NCI-H526 (cell line): ENCODE results near the gene UBE3B.

ENCODE experiments used
- DNase-seq, 2 experiments: peaks; one replicate each; lab custom pipeline; 2025; lab: John Stamatoyannopoulos, UW

UBE3B gene

GRCh38 chr12:109448707-109449390 is 28.6 kb upstream of the UBE3B start:
- DNase-seq, result no peak

DNA sequence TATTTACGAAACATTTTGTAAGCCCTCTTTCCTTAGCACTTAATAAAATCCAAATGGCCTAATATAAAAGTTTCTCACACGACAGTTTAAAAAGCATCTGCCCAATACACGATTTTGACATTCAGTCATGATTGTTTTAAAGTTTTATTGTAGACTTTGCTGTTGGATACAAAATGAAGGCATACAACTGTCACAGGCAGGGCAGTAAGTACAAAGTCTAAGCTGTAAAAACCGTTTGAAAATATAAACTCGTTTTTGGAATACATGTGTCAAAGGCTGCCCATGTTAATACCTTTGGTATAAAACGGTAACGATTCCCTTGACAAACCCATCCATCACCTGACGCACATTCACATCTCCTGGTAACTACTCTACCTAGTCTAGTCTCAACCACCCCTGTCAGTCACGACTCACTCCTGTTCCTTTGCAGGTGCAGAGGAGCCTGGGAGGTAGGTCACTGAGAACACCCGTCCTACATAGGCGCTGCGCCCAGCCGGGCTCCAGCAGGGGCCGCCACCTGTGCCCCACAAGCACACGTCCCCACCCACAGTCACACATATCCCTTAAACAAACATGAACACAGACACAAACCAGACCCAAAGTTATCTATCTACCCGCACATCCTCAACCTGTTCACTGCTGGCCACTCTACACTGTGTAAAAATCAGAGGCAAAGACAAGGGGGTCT is 27.4 kb upstream of the UBE3B start:
- DNase-seq, result no peak

DNA sequence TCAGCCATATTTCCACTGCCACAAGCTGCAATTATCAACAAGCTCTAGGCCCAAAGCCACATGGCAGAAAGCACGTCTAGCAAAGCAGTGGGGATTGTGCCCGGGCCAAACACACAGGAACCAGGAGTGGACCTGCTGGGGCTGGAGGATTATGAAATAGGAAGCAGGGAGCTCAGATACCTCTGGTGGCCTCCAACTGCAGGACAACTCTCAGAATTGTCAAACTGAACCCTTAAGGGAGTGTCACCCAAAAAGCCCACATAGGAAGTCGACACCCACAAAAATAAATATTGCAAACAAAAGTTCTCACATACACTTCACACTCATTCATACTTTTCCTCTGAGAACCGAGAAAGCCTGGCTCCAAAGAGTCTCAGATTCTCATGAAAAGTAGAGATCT is 26.5 kb upstream of the UBE3B start:
- no peak for DNase-seq

DNA sequence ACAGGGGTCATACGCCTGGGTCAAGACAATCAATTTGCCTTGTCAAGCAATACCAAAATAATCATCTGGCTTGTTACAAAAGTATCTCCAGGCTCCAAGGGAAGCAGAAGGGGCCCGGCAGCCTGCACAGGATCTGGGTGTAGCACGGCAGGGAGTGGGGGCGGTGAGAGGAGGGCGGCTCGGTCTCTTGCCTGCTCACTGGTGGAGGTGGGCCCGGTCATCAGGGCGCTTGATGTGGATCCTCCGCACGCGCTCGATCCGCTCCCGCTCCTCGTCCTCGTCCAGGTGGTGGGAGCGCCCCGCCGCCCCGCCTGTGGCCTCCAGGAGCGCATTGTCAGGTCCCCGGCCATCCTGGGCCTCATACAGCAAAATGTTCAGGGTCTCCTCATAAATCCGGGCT is 26.0 kb upstream of the UBE3B start:
- no peak for DNase-seq

GRCh38 chr12:109452489-109452888 is 24.9 kb upstream of the UBE3B start:
- no peak for DNase-seq

- DNase-seq, result no peak
These were observed 21.7 kb upstream of the UBE3B start for GRCh38 chr12:109455706-109456105.

DNA sequence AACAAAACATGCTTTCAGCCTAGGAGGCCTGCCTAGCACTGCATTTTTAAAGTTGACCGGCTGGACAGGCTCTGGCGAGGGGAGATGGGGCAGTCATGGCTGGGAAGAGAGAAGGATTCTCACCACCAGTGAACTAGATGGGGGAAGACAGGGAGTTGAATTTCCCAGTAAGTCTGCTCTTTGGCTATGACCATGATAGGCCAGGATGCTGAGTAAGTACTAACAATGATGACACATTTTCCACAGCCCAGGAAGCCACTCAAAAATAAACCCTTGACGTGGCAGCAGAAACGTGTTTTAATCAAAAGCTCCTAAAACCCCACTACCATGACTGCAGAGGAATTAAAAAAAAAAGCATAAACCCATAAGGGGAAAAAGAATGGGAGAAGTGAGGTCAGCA is 19.3 kb upstream of the UBE3B start:
- no peak for DNase-seq

GRCh38 chr12:109458771-109459208 is 18.6 kb upstream of the UBE3B start:
- DNase-seq, result no peak

- DNase-seq, result no peak
These were observed 18.2 kb upstream of the UBE3B start for GRCh38 chr12:109459247-109459646.

DNA sequence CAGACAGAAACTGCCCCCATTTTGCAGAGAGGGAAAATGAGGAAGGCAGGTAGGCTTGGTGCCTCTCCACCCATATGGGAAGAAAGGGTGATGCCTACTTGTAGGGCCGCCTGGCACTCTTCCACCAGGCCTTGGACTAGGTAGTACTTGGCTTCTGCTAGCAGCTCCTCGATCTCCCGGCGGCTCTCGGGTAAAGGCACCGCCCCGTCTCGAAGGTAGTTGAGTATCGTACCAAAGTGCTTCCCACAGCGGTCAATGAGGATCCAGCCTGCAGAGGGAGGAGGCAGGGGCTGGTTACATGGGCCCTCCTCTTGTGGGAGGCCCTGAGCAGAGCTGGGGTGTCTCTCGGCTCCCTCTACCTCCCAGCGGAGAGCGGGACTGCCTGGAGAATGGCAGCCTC is 16.9 kb upstream of the UBE3B start:
- DNase-seq, result no peak

DNA sequence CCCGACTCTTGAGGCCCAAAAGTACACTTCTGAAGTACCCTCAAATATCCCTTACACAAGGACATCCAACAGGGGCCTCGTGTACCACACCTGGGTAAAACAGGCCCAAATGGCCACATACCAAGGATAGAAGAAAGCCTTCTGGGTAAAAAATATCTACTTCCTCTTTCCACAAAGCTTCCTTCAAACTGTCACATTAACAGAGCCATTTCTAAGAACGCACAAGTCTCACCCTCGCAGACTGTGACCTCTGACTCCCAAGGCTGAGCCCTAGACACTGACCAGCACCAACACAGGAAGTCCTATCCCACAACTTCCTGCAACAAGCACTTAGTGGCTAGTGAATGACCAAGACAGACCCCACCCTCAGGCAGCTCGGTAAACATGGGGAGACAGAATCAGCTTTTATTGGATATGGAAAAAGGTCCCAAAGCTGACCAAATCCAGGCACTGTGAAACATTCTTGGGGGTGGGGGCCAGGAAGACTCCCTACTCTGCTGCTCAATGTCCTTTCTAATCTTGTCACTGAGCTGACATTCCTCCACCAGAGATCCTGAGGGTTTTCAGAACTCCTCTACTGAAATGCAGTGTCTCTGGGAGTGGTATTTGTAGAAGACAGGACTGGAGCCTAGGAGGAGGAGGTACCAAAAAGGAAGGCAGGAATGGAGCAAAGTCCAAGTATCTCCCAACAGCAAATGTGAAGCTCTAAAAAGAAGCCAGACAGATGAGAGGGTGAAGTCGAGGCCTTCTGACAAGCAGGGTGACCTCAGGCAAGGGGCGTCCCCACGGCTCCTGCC is 16.2 kb upstream of the UBE3B start:
- DNase-seq, result no peak

DNA sequence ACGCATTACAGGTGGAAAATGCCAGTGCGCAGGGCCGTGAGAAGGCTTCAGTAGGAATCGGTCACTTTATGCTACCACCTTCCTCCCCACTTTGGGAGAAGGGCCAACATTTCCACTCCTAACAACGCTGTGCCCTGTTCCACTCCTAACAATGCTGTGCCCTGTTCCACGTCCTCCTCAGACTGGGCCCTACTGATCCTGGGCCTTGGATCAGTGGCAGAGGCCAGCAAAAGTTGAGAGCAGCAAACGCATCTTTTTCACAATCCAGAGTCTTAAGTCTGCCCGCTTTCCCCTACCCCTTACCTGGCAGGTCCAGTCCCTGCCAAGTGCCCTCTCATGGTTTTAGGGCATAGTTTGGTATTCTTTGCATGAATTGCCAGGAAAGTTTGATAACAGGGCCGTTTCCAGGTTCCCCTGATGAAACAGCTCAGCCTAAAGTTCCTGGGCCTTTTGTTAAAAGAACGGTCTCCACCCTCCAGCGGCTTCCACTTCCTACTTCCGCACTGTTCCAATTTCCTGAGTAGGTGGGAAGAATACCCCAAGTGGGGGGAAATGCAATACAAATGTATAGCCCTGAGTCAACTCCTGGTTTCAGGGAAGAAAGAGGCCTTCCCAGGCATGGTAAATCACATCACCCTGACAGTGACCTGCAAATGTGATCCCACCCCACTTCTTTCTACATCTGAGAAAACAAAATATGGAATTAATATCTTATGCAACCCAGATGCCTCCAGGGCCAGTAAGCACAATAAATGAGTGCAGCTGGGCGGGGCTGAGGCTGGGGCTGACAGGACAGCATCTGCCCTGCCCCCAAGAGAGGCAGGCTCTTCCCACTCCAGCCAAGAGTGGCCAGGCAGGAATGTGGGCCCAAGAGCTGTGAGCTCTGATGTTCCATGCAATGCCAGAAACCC is 15.3 kb upstream of the UBE3B start:
- DNase-seq, result no peak

DNA sequence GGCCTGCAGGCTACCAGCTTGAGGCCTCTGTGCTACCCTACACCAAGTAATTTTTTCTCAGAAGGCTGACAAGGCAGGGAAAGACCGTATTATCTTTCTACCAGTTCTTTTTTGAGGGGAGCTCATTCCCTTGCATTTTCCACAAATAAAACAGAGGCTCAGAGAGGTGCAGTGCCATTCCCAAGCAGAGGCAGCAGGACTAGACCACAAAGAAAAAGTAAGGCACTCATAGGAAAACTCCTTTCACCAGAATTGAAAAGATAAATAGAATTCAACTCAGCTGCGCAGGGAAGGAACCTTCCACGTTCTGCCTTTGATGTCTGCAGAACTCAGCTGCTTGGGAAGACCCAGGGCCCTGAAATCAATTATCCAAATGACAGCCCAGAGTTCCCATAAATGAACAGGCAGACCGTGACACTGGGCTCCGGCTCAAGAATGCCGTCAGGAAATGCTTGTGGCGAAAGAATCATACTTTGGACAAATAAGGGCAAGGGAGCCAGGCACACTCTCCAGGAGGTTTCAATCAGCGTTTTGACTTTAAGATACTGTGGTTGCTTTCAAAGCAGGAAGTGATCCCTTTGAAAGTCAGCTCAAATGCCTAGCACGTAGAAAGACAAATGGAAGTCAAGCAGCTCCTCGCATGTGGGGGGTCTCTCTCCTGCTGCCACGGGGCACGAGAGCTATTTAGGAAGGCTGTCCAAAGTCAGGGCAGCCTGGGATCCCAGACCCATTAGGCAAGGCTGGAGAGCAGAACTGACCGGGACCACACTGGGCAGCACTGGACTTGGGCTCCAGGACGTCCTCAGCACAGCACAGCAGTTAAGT is 14.4 kb upstream of the UBE3B start:
- no peak for DNase-seq

- no peak for DNase-seq
These were observed 13.7 kb upstream of the UBE3B start for GRCh38 chr12:109463756-109464155.

DNA sequence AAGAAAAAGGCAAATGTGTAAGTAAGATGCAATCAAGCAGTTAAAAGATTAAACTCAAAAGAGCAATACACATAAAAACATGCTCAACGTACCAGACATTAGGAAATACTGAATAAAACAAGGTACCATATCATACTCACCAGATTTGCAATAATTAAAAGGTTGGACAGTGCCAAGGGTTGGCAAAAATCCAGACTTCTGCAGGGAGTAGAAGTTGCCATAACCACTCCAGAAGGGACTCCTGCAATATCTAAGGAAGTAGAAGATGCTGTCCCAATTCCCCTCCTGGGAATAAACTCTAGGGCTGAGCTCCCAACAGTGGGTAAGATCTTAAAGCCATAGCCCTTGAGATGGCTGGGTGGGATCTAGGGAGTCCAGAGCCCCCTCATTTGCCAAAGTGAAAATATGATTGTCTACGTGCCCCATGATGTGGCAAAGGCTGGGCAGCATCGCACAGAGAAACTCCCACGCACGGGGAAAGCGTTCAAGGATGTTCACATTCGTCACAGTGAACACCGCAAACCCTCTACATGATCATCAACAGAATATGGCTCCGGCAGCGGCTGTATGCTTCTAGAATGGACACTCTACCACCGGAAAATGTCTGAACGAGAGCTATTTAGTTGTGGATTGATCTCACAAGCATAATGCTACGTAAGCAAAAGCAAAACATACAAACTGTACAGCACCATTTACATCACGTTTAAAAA is 12.6 kb upstream of the UBE3B start:
- DNase-seq, result no peak

DNA sequence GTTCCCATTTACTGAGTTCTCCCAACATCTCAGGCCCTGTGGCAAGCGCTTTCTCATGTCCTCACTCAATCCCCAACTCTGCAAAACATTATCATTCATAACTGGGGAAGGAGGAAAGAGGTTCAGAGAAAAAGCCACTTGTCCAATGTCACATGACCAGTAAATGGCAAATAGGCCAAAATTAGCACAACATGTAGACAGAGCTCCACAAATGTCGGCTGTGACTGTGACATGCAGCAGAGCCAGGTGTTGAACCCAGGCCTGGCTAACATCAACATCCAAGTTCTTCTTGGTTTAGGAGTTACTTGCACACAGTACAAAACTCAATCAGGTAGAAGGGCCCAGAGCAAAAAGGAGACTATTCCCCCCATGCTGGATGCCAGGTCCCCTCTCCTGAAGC is 11.1 kb upstream of the UBE3B start:
- DNase-seq, result no peak

DNA sequence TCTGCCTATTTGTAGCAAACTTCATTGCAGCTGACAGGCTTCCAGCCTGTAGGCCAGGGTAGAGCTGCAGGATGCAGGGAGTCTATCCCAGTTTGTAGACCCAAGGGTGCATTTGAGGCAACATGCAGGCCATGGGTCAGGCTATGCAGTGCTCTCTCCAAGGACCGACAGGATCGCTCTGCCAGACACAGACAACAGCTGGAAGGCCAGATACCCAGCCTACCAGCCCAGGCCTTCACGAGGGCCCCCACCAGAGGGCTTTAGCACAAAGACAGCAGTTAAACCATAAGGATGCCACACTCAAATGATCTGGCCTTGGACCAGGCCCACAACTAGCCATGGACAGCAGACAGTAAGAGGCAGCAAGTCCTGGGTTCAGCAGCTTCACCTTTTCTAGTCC is 10.6 kb upstream of the UBE3B start:
- no peak for DNase-seq

- no peak for DNase-seq
These were observed 9.3 kb upstream of the UBE3B start for GRCh38 chr12:109467978-109468676.

DNA sequence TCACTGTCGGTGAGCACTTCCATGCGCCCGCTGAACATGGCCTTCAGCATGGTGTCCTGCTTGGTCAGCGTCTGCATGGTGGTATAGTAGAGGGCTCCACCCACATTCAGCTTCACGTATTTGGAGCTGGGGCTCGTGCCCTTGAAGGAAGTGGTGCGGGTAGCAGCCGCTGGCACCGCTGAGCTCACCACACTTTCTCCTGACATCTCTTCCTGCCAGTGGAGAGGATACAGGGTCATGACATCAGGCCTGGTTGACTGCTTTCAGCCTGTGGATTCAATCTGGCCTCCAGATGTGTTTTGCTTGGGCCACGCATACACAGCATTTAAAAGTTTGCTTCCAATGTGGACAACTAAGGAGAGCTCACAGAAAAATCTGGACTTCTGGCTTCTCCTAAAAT is 7.9 kb upstream of the UBE3B start:
- DNase-seq, result no peak

- no peak for DNase-seq
These were observed 4.4 kb upstream of the UBE3B start for GRCh38 chr12:109473006-109473405.
